ENCODE measurements around the gene SLC32A1. TPM values are rescaled to one million over a fixed set of nuclear protein-coding genes. Genes with fewer than 3 reads are reported as not detected.
A peak's percentile ranks its signal among the peaks of the same experiment; 100 is the strongest.

The SLC32A1 gene
- total and polyA plus RNA-seq, 2 of the 13 experiments (the other 11 are each of a cell fraction or from before 2014, with no cell fraction given) = not detected

DNA sequence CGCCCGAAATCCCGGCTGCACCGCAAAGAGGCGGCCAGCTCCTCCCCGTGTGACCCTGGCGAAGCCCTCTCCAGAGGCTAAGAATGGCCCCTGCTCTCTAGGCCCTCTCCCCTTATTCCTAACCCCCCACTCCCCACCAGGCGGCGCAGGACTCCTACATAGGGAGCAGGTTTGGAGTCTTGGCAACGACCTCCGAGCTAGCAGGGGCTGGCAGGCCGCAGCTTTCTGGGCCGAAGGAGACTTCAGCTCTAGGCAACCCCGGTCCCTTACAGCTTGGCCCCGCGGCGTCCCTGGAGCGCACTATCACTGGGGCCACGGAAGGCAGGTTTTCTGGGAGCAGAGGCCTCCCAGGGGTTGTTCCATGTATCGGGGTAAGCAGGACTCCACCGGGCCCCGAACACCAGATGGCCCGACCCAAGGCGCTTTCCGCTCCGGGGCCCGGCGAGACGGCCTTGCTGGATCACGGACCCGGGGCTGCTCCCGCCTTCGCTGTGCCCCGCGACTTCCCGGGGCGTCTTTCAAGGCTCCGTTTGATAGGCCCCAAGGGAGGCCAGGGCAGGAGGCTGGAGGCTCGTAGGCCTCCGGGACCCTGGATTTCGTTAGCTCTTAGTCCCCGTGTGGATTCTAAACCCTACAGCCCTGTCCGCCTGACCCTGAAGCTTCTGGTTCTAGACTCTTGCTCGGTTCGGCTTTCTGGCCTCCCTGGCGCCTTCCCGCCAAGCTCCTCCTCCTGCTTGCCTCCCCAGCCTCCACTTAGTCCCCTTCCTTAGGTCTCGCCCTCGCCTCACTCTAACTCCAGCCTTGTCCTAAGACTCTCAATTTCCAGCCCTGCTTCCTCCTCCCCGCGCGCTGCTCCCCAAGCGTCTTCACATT, 1.9 kb downstream of the SLC32A1 start (continued):
- no peak for TF ChIP-seq SMYD3 (CRISPR knock-in tag; IDR thresholded peaks at IDR 0.05)
- TF ChIP-seq, protein P1, sequence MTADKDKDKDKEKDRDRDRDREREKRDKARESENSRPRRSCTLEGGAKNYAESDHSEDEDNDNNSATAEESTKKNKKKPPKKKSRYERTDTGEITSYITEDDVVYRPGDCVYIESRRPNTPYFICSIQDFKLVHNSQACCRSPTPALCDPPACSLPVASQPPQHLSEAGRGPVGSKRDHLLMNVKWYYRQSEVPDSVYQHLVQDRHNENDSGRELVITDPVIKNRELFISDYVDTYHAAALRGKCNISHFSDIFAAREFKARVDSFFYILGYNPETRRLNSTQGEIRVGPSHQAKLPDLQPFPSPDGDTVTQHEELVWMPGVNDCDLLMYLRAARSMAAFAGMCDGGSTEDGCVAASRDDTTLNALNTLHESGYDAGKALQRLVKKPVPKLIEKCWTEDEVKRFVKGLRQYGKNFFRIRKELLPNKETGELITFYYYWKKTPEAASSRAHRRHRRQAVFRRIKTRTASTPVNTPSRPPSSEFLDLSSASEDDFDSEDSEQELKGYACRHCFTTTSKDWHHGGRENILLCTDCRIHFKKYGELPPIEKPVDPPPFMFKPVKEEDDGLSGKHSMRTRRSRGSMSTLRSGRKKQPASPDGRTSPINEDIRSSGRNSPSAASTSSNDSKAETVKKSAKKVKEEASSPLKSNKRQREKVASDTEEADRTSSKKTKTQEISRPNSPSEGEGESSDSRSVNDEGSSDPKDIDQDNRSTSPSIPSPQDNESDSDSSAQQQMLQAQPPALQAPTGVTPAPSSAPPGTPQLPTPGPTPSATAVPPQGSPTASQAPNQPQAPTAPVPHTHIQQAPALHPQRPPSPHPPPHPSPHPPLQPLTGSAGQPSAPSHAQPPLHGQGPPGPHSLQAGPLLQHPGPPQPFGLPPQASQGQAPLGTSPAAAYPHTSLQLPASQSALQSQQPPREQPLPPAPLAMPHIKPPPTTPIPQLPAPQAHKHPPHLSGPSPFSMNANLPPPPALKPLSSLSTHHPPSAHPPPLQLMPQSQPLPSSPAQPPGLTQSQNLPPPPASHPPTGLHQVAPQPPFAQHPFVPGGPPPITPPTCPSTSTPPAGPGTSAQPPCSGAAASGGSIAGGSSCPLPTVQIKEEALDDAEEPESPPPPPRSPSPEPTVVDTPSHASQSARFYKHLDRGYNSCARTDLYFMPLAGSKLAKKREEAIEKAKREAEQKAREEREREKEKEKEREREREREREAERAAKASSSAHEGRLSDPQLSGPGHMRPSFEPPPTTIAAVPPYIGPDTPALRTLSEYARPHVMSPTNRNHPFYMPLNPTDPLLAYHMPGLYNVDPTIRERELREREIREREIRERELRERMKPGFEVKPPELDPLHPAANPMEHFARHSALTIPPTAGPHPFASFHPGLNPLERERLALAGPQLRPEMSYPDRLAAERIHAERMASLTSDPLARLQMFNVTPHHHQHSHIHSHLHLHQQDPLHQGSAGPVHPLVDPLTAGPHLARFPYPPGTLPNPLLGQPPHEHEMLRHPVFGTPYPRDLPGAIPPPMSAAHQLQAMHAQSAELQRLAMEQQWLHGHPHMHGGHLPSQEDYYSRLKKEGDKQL (CRISPR knock-in tag; IDR thresholded peaks at IDR 0.05; ENCODE audit: low read depth) = no peak
- no peak for TF ChIP-seq ERF (CRISPR knock-in tag; IDR thresholded peaks at IDR 0.05)
- TF ChIP-seq, protein P2, sequence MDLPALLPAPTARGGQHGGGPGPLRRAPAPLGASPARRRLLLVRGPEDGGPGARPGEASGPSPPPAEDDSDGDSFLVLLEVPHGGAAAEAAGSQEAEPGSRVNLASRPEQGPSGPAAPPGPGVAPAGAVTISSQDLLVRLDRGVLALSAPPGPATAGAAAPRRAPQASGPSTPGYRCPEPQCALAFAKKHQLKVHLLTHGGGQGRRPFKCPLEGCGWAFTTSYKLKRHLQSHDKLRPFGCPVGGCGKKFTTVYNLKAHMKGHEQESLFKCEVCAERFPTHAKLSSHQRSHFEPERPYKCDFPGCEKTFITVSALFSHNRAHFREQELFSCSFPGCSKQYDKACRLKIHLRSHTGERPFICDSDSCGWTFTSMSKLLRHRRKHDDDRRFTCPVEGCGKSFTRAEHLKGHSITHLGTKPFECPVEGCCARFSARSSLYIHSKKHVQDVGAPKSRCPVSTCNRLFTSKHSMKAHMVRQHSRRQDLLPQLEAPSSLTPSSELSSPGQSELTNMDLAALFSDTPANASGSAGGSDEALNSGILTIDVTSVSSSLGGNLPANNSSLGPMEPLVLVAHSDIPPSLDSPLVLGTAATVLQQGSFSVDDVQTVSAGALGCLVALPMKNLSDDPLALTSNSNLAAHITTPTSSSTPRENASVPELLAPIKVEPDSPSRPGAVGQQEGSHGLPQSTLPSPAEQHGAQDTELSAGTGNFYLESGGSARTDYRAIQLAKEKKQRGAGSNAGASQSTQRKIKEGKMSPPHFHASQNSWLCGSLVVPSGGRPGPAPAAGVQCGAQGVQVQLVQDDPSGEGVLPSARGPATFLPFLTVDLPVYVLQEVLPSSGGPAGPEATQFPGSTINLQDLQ (CRISPR knock-in tag; IDR thresholded peaks at IDR 0.05) = no peak
- TF ChIP-seq STAG1 (CRISPR knock-in tag; IDR thresholded peaks at IDR 0.05) = peak; percentile 74
- TF ChIP-seq REL (CRISPR knock-in tag; conservative IDR thresholded peaks at IDR 0.05) = no peak
- no peak for TF ChIP-seq FIP1L1 (IDR thresholded peaks at IDR 0.05; ENCODE audit: borderline replicate concordance, insufficient read depth, low read depth, low read length)
- TF ChIP-seq HNRNPLL (IDR thresholded peaks at IDR 0.05; ENCODE audit: low read depth, low read length, poor library complexity, severe bottlenecking) = peak; percentile 37
- no peak for TF ChIP-seq ATF7 (IDR thresholded peaks at IDR 0.05)
- no peak for TF ChIP-seq ATF7 (CRISPR knock-in tag; IDR thresholded peaks at IDR 0.05)
- TF ChIP-seq CHCHD3 (CRISPR knock-in tag; IDR thresholded peaks at IDR 0.05) = no peak
- TF ChIP-seq, protein P3, sequence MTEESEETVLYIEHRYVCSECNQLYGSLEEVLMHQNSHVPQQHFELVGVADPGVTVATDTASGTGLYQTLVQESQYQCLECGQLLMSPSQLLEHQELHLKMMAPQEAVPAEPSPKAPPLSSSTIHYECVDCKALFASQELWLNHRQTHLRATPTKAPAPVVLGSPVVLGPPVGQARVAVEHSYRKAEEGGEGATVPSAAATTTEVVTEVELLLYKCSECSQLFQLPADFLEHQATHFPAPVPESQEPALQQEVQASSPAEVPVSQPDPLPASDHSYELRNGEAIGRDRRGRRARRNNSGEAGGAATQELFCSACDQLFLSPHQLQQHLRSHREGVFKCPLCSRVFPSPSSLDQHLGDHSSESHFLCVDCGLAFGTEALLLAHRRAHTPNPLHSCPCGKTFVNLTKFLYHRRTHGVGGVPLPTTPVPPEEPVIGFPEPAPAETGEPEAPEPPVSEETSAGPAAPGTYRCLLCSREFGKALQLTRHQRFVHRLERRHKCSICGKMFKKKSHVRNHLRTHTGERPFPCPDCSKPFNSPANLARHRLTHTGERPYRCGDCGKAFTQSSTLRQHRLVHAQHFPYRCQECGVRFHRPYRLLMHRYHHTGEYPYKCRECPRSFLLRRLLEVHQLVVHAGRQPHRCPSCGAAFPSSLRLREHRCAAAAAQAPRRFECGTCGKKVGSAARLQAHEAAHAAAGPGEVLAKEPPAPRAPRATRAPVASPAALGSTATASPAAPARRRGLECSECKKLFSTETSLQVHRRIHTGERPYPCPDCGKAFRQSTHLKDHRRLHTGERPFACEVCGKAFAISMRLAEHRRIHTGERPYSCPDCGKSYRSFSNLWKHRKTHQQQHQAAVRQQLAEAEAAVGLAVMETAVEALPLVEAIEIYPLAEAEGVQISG (CRISPR knock-in tag; IDR thresholded peaks at IDR 0.05) = 0 out of 2 replicates have a peak, but pooled peaks have one; percentile 30
- TF ChIP-seq, protein P4, sequence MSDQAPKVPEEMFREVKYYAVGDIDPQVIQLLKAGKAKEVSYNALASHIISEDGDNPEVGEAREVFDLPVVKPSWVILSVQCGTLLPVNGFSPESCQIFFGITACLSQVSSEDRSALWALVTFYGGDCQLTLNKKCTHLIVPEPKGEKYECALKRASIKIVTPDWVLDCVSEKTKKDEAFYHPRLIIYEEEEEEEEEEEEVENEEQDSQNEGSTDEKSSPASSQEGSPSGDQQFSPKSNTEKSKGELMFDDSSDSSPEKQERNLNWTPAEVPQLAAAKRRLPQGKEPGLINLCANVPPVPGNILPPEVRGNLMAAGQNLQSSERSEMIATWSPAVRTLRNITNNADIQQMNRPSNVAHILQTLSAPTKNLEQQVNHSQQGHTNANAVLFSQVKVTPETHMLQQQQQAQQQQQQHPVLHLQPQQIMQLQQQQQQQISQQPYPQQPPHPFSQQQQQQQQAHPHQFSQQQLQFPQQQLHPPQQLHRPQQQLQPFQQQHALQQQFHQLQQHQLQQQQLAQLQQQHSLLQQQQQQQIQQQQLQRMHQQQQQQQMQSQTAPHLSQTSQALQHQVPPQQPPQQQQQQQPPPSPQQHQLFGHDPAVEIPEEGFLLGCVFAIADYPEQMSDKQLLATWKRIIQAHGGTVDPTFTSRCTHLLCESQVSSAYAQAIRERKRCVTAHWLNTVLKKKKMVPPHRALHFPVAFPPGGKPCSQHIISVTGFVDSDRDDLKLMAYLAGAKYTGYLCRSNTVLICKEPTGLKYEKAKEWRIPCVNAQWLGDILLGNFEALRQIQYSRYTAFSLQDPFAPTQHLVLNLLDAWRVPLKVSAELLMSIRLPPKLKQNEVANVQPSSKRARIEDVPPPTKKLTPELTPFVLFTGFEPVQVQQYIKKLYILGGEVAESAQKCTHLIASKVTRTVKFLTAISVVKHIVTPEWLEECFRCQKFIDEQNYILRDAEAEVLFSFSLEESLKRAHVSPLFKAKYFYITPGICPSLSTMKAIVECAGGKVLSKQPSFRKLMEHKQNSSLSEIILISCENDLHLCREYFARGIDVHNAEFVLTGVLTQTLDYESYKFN (CRISPR knock-in tag; conservative IDR thresholded peaks at IDR 0.05) = no peak
- TF ChIP-seq SOX5 (CRISPR knock-in tag; IDR thresholded peaks at IDR 0.05; ENCODE audit: borderline replicate concordance) = no peak
